GM12891 (cell line): ENCODE data around the gene KIAA0040.

Experiments used
- DNase-seq: peaks from one replicate; pipeline ENCODE4 v3.0.0; 2011; ENCODE audit warnings: low spot score; ENCODE audit not compliant: insufficient read length
- FAIRE-seq: peaks from 2 replicates; lab custom pipeline; 2011; peaks lifted over from hg19 to GRCh38; lab: Jason Lieb, UNC
- PAX5 ChIP-seq: IDR thresholded peaks from 2 replicates; pipeline ENCODE4 v1.6.1; 2011; ENCODE audit warnings: low read length, moderate library complexity, mild to moderate bottlenecking; ENCODE audit not compliant: insufficient read depth, severe bottlenecking
- POLR2A ChIP-seq: IDR thresholded peaks from 2 replicates; pipeline ENCODE4 v1.6.1; 2011; ENCODE audit warnings: low read depth, low read length, control low read depth
- POLR2AphosphoS5 ChIP-seq: IDR thresholded peaks from 2 replicates; pipeline ENCODE4 v1.6.1; 2011; ENCODE audit warnings: low read depth, low read length, control low read depth
- POU2F2 ChIP-seq: IDR thresholded peaks from 2 replicates; pipeline ENCODE4 v1.6.1; 2011; ENCODE audit warnings: low read depth, mild to moderate bottlenecking, control low read depth, low read length, moderate library complexity
- SPI1 ChIP-seq: IDR thresholded peaks from 2 replicates; pipeline ENCODE4 v1.6.1; 2011; ENCODE audit warnings: low read depth, low read length, control low read depth
- TAF1 ChIP-seq: IDR thresholded peaks from 2 replicates; pipeline ENCODE4 v1.6.1; 2011; ENCODE audit warnings: low read depth, low read length, control low read depth

KIAA0040 gene

GRCh38 chr1:175146529-175147213 lies 45.9 kb downstream of the KIAA0040 start:
- DNase-seq, result peak; percentile 55
- peak; percentile 69 for FAIRE-seq
- TF ChIP-seq POLR2AphosphoS5, result no peak
- TF ChIP-seq PAX5, result no peak
- TF ChIP-seq POLR2A, result no peak
- TF ChIP-seq TAF1, result no peak
- TF ChIP-seq POU2F2, result no peak
- no peak for TF ChIP-seq SPI1

DNA sequence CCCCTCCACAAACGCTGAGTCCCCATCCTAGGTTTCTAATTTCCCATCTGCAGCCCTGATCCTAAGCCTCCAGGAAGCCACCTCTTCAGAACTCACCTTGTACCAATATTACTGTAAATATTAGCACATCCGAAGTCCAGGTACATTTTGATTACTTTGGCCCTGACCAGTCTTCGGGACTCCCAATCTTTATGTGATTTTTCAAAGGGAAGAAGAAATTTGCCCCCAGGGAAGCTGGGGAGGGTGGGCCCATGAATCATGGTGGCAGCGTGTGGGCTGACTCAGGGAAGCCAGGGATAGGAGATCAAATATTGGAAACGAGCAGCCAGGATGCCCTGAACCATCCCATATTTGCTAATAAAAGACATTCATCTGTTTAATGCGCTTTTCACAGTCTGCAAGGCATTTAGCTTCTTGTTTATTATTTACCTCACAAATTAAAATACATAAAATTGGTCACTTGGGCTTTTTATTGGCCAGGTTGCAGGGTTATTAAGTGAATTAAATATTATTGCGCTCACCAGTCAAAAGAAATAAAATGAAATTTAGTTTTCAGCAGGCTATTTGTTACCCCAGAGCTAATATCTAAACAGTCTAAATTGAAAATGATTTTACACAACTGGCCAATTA lies 46.6 kb downstream of the KIAA0040 start:
- no peak for FAIRE-seq
- DNase-seq, result no peak
- TF ChIP-seq POU2F2 (no peak), POLR2A (no peak), SPI1 (no peak), PAX5 (no peak), TAF1 (no peak)

- TF ChIP-seq POLR2A (no peak), TAF1 (no peak), PAX5 (no peak), POLR2AphosphoS5 (no peak), SPI1 (no peak), POU2F2 (no peak)
- DNase-seq, result no peak
- no peak for FAIRE-seq
Observed at GRCh38 chr1:175138579-175138978, 54.0 kb downstream of the KIAA0040 start.

- FAIRE-seq, result no peak
Observed at GRCh38 chr1:175137369-175137768, 55.2 kb downstream of the KIAA0040 start.

GRCh38 chr1:175136246-175136645 lies 56.3 kb downstream of the KIAA0040 start:
- FAIRE-seq, result no peak
- no peak for DNase-seq
- TF ChIP-seq POU2F2 (no peak), TAF1 (no peak), POLR2AphosphoS5 (no peak), PAX5 (no peak), POLR2A (no peak), SPI1 (no peak)

More at GRCh38 chr1:175137369-175137768, 55.2 kb downstream of the KIAA0040 start:
- no peak for DNase-seq
- TF ChIP-seq SPI1 (no peak), POLR2AphosphoS5 (no peak), POU2F2 (no peak)

GRCh38 chr1:175134500-175134899 lies 58.1 kb downstream of the KIAA0040 start:
- no peak for TF ChIP-seq POLR2AphosphoS5
- TF ChIP-seq SPI1, result peak; percentile 83
- no peak for DNase-seq
- no peak for FAIRE-seq

DNA sequence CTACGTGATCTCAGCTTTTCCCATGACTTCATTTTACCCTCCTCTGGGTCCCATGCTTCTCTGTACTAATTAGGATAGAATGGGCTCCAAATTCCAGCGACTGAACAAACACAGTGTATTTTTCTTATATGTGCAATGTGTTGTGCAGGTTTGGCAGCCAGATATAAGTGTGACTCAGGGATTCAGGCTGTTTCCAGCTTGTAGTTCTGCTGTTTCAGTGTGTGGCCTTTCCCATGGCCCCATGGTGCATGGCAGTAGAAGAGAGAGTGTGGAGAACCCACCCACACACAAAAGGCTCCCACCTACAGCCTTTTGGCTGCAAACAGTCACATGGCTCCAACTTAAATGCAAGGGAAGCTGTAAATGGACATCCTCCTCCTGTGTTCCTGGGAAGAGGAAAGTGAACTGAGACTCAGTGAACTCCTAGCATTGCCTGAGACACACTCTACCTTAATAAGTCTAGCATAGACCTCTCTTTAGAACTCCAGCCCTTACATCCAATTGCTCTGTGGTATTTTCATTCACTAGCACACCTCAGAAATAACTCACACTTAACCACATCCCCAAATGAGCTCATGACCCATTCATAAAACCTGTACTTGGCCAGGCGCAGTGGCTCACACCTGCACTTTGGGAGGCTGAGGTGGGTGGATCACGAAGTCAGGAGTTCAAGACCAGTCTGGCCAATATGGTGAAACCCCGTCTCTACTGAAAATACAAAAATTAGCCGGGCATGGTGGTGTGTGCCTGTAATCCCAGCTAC lies 58.7 kb downstream of the KIAA0040 start:
- peak; percentile 63 for FAIRE-seq
- no peak for DNase-seq
- no peak for TF ChIP-seq POU2F2
- 0 out of 2 replicates have a peak, but pooled peaks have one; percentile 23 for TF ChIP-seq SPI1
- TF ChIP-seq PAX5, result no peak
- TF ChIP-seq TAF1, result no peak
- TF ChIP-seq POLR2AphosphoS5, result no peak
- no peak for TF ChIP-seq POLR2A

- no peak for FAIRE-seq
- no peak for TF ChIP-seq POLR2AphosphoS5
- no peak for TF ChIP-seq POLR2A
- no peak for TF ChIP-seq PAX5
- no peak for TF ChIP-seq TAF1
- no peak for TF ChIP-seq SPI1
- no peak for TF ChIP-seq POU2F2
- DNase-seq, result no peak
Observed at GRCh38 chr1:175132436-175132835, 60.1 kb downstream of the KIAA0040 start.

- DNase-seq, result no peak
- FAIRE-seq, result no peak
- TF ChIP-seq POLR2AphosphoS5 (no peak), POU2F2 (no peak), TAF1 (no peak), POLR2A (no peak), SPI1 (no peak), PAX5 (no peak)
Observed at GRCh38 chr1:175131095-175131494, 61.5 kb downstream of the KIAA0040 start.

DNA sequence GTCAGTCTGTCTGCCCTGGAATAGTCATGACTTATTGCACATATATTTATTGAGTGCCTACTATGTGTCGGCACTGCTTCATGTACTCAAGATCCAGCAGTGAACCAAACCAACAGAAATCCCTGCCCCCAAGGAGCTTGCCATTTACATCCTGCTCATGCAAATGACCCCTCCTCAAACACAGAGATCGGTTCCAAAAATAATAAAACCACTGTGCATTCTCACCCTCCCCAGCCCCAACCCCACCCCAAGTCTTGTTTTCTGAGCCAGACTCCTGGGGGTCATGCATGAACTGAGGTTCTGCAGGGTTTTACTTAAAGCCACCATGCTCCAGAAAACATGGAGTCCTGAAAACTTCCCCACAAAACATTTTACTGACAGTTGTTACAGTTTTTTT lies 61.9 kb downstream of the KIAA0040 start:
- DNase-seq, result no peak
- TF ChIP-seq POLR2AphosphoS5 (no peak), POU2F2 (peak; percentile 43; the same call in 1 of the 2 replicates), TAF1 (no peak)
- FAIRE-seq, result no peak
